Calu3 (cell line): ENCODE results near the gene KLHDC8B. TPM values are rescaled to one million over a fixed set of nuclear protein-coding genes. Genes with fewer than 3 reads are reported as not detected.

Experiments used
- BruUV-seq: library from RNA; stranded (reverse); fragments of 400-500 nt; replicated peaks from 2 replicates; lab custom pipeline; 2021; lab: Mats Ljungman, UMichigan
- CTCF ChIA-PET: fragments of 300-600 bp; sonication (Branson Sonifier 250); formaldehyde crosslinking; loops from one replicate; lab custom pipeline; 2022; ENCODE audit warnings: antibody characterized with exemption; lab: Charles Lee
- DNase-seq: peaks from one replicate; pipeline ENCODE4 v3.0.0; 2022
- H3K27ac Mint-ChIP-seq: one replicate; pipeline ENCODE4 v1.8.0; 2022; ENCODE audit warnings: mixed read lengths; ENCODE audit not compliant: unreplicated experiment
- H3K27me3 Mint-ChIP-seq: one replicate; pipeline ENCODE4 v1.8.0; 2022; ENCODE audit warnings: mixed read lengths; ENCODE audit not compliant: unreplicated experiment
- H3K36me3 Mint-ChIP-seq: one replicate; pipeline ENCODE4 v1.8.0; 2022; ENCODE audit warnings: mild to moderate bottlenecking, moderate library complexity, mixed read lengths; ENCODE audit not compliant: insufficient read depth, unreplicated experiment
- H3K4me1 Mint-ChIP-seq: one replicate; pipeline ENCODE4 v1.8.0; 2022; ENCODE audit warnings: mild to moderate bottlenecking, low read depth, mixed read lengths; ENCODE audit not compliant: unreplicated experiment
- H3K4me3 Mint-ChIP-seq: one replicate; pipeline ENCODE4 v1.8.0; 2022; ENCODE audit warnings: mild to moderate bottlenecking, low read depth, moderate library complexity, mixed read lengths; ENCODE audit not compliant: unreplicated experiment
- H3K9me3 Mint-ChIP-seq: one replicate; pipeline ENCODE4 v1.8.0; 2022; ENCODE audit warnings: low read depth, mixed read lengths; ENCODE audit not compliant: unreplicated experiment
- CTCF ChIP-seq: fragments of 200-600 bp; IDR thresholded peaks from one replicate; pipeline ENCODE4 v1.8.0; 2022; ENCODE audit warnings: antibody characterized with exemption; ENCODE audit not compliant: unreplicated experiment
- intact Hi-C: fragments of 100-400 bp; cut with micrococcal nuclease; formaldehyde crosslinking; loops from one replicate; pipeline ENCODE4 v1.10.0; 2022; ENCODE audit not compliant: unreplicated experiment
- total RNA-seq: library from RNA; stranded (reverse); gene quantifications from 2 replicates; pipeline ENCODE4 v1.2.3, GENCODE V29; 2022

The KLHDC8B gene
- total RNA-seq, 1 experiment from 2014 or later, result 5.4 TPM

- DNase-seq, result no peak
- intact Hi-C loops, result no loop called here
- no peaks in the 10 kb centered on the region for H3K27me3 Mint-ChIP-seq
- BruUV-seq, result no TSS peak
- H3K36me3 Mint-ChIP-seq, result peaks cover 27% of the 10 kb centered on the region
- H3K4me1 Mint-ChIP-seq, result peaks cover 24% of the 10 kb centered on the region
- H3K4me3 Mint-ChIP-seq, result peak overlapping the region; percentile 18
- no peak overlapping the region for H3K27ac Mint-ChIP-seq
- no peak for TF ChIP-seq CTCF
- CTCF ChIA-PET, result no interaction called here
- H3K9me3 Mint-ChIP-seq, result no peaks in the 10 kb centered on the region
Measured at GRCh38 chr3:49134471-49135265, 36.7 kb upstream of the KLHDC8B start.

GRCh38 chr3:49135499-49135898 lies 35.9 kb upstream of the KLHDC8B start:
- intact Hi-C loops, result no loop called here
- H3K4me3 Mint-ChIP-seq, result peak overlapping the region; percentile 18
- no TSS peak for BruUV-seq
- CTCF ChIA-PET, result no interaction called here
- no peak for DNase-seq
- H3K4me1 Mint-ChIP-seq, result peaks cover 31% of the 10 kb centered on the region
- H3K9me3 Mint-ChIP-seq, result no peaks in the 10 kb centered on the region
- no peak overlapping the region for H3K27ac Mint-ChIP-seq
- no peaks in the 10 kb centered on the region for H3K27me3 Mint-ChIP-seq
- H3K36me3 Mint-ChIP-seq, result peaks cover 26% of the 10 kb centered on the region
- TF ChIP-seq CTCF, result no peak

- Mint-ChIP-seq H3K4me3 (no peak overlapping the region), H3K36me3 (peaks cover 11% of the 10 kb centered on the region), H3K9me3 (peaks cover 8% of the 10 kb centered on the region), H3K4me1 (peaks cover 32% of the 10 kb centered on the region), H3K27me3 (no peaks in the 10 kb centered on the region), H3K27ac (no peak overlapping the region)
- intact Hi-C loops, result no loop called here
- no peak for TF ChIP-seq CTCF
- DNase-seq, result no peak
- CTCF ChIA-PET, result no interaction called here
- no TSS peak for BruUV-seq
Measured at GRCh38 chr3:49140080-49140479, 31.3 kb upstream of the KLHDC8B start.

GRCh38 chr3:49148159-49148558 lies 23.2 kb upstream of the KLHDC8B start:
- Mint-ChIP-seq H3K9me3 (no peaks in the 10 kb centered on the region), H3K27me3 (no peaks in the 10 kb centered on the region), H3K36me3 (no peaks in the 10 kb centered on the region), H3K27ac (no peak overlapping the region), H3K4me3 (no peak overlapping the region), H3K4me1 (no peaks in the 10 kb centered on the region)
- CTCF ChIA-PET, result interaction anchor here (0.7 kb wide), 3 partner anchors 96 to 139 kb away, joined by 3 to 10 read pairs (median 5); no protein-coding TSS in a partner anchor
- BruUV-seq, result no TSS peak
- intact Hi-C loops, result no loop called here
- DNase-seq, result no peak
- no peak for TF ChIP-seq CTCF
